GM21723 (cell line): ENCODE data around the gene SLC13A3.

ENCODE experiments used
- ATAC-seq: cut with Tn5 transposase; IDR thresholded peaks from one replicate; pipeline ENCODE4 v1.9.1; 2021; ENCODE audit warnings: mild to moderate bottlenecking, moderate library complexity; ENCODE audit not compliant: unreplicated experiment

The SLC13A3 gene

GRCh38 chr20:46660487-46660886 lies 9.2 kb upstream of the SLC13A3 start:
- no peak for ATAC-seq

DNA sequence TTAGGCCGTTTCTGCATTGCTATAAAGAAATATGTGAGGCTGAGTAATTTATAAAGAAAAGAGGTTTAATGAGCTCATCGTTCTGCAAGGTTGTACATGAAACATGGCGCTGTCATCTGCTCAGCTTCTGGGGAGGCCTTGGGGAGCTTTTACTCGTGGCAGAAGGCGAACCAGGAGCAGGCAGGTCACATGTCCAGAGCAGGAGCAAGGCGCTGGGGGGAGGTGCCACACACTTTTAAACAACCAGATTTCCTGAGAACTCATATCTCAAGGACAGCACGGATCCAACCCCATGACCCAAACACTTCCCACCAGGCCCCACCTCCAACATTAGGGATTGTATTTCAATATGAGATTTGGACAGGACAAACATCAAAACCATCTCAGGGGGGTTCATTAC lies 6.4 kb upstream of the SLC13A3 start:
- ATAC-seq, result no peak

DNA sequence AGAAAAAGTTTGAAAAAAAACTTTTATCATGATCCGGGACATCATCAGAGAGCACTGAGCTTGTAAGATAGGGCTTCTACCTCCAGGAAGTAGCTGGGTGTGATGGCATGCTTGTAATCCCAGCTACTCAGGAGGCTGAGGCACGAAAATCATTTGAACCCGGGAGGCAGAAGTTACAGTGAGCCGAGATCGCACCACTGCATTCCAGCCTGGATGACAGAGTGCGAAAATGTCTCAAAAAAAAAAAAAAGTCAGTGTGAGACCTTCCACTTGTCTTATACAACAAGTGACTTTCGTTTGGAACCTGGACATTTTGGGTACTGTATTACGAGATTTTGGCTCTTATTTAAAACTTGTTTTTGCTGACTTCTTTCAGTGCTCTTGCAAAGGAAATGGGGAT lies 5.9 kb upstream of the SLC13A3 start:
- ATAC-seq, result no peak

- no peak for ATAC-seq
Observed at GRCh38 chr20:46652699-46653098, 1.4 kb upstream of the SLC13A3 start.

GRCh38 chr20:46650575-46651090 lies 626 bp downstream of the SLC13A3 start:
- ATAC-seq, result no peak

GRCh38 chr20:46649965-46650542 lies 1.2 kb downstream of the SLC13A3 start:
- ATAC-seq, result no peak

DNA sequence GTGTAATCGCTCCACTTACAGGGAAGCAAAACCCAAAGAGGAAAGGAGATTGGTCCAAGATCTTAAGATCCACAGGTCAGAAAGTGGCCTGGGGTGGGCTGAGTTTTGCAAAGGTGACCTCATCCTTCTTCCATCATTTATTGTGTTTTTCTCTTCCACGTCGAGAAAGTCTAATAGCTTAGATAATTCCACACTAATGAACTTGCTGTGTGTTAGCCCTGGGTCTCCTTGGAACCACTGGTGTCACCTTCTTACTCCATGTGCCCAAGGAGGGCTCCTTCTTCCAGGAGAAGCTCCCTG lies 1.7 kb downstream of the SLC13A3 start:
- ATAC-seq, result no peak

- ATAC-seq, result no peak
Observed at GRCh38 chr20:46648903-46649649, 2.2 kb downstream of the SLC13A3 start.

DNA sequence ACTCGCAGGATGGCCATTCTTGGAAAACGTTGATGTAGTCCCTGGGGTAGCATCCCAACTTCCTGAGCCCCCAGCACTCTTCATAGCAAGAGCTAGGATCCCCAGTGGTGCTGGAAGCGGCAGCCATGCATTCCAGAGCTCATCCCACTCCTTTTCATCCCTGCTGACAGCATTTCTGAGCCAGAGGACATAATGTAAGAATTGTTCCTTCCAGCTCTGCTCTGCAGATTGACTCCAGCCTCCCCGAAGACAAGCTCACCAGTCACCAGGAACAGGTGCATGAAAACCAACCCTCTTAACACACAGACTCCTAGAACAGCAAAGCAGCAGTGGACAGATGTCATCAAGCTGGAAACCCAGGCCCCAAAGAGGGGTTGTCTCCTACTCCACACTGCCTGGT lies 3.8 kb downstream of the SLC13A3 start:
- no peak for ATAC-seq

GRCh38 chr20:46646659-46647380 lies 4.4 kb downstream of the SLC13A3 start:
- ATAC-seq, result no peak

- no peak for ATAC-seq
Observed at GRCh38 chr20:46646122-46646521, 5.1 kb downstream of the SLC13A3 start.

- no peak for ATAC-seq
Observed at GRCh38 chr20:46644733-46645132, 6.5 kb downstream of the SLC13A3 start.

DNA sequence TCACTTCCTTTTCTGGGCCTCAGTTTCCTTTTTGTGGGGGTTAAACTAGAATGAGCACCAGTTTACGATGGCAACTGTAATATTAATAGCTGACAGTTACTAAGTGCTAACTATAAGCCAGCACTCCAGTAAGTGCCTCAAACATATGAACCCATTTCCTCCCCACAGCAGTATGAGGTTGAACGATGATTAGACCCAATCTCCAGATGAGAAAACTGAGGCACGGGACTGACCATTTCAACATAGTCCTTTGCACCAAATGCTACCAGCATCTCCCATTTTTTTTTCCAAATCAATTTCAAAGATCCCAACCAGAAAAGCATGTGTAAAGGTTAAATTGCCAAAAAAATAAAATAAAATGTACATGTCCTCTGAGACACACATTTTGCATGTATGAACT lies 7.1 kb downstream of the SLC13A3 start:
- ATAC-seq, result no peak

GRCh38 chr20:46642969-46643343 lies 8.3 kb downstream of the SLC13A3 start:
- no peak for ATAC-seq

DNA sequence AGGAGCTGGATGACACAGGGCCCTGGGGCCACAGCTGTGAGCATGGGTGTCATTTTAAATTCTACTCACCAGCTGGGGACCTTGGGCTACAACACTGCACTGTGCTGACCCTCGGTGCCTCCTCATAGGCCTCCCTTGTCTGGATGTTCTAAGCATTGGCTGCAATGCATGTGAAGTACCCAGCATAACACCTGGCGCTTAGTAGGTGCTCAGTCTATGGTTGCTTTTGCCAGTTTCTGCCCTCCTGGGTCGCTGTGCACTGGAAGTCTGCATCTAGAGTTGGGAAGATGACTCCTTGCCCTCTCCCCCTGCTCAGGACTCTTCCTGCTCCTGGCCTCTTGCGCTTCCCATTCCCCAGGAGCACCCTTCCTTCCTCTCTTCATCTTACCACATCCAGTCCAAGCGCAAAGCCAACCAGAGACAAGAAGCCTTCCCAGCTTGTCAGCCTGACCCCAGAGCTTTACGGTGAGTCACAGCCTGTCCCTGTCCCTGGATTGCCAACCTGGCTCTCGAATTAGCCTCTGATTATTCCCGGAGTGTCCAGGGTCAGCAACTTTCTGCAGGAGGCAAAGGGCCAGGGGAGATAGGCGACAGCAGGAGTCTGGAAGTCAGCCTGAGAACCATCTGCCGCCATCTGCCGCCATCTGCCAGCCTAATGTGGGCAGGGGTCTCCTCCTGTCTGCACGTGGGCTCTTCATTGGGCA lies 8.8 kb downstream of the SLC13A3 start:
- ATAC-seq, result no peak

- ATAC-seq, result no peak
Observed at GRCh38 chr20:46641424-46641823, 9.8 kb downstream of the SLC13A3 start.

DNA sequence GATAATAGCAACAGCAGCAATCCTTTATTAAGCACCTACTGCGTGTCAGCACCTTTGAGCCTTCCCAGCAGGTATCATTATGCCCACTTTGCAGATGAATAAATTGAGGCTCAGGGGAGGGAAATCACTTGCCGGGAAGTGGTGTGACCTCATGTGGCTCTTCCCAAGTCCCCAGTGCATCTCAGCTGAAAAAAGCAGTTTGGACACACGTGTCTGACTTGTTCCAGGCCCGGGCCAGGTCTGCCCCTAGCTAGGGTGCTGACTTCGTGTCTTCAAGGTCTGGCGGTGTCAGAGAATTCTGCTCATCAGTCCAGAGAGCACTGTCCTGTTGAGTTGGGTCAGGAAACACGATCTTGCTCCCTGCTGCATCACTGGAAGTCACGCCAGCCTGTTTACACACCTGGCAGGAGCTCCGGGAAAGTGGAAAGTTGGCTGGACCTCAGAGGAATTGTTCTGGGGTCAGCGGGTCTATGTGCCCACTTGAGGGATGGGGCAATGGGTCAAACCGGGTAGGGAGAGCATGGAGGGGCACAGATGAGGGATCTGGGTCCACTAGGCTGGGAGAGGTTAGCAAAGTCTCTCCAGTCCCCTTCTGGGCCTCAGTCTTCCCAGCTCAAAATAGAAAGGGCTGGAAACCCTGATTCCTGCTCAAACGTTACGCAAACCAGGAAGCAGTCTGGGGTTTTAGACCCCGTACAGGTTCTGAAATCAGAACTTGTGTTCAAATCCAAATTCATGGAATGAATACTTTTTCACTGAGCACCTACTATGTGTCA lies 10.5 kb downstream of the SLC13A3 start:
- ATAC-seq, result no peak

DNA sequence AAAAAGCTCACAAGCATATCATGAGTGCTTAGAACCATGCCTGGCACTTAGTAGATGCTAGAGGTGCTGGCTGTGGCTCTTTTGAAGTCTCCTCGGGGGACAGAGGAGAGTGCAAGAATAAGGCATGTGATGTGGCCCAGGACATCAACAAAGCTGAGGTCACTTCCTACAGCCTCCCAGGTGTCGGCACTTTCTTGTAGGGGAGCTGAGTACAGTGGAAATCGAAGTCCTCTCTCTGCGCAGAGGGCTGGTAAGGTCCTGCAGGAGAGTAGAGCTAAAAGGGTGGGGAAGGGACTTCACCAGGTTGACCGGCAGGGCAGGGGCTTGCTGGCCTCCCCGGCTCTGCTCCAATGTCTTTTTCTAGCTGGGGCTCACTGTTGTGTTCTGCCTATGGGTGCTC lies 11.2 kb downstream of the SLC13A3 start:
- ATAC-seq, result no peak

DNA sequence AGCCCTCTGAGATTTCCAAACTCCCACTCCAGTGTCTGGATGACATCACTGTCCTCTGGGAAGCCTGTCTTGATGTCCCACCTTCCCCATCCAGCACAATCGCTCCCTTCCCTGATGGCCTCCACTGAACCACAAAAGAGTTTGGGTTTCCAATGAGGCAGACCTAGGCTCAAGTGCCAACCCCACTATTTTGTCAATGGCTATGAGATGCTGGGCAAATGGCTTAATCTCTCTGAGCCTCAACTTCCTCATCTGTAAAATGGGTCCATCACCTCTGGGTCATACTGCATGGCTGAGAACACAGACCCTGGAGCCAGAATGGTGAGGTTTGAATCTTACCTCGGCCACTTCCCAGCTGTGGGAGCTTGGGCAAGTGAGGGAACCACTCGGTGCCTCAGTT lies 11.7 kb downstream of the SLC13A3 start:
- no peak for ATAC-seq

DNA sequence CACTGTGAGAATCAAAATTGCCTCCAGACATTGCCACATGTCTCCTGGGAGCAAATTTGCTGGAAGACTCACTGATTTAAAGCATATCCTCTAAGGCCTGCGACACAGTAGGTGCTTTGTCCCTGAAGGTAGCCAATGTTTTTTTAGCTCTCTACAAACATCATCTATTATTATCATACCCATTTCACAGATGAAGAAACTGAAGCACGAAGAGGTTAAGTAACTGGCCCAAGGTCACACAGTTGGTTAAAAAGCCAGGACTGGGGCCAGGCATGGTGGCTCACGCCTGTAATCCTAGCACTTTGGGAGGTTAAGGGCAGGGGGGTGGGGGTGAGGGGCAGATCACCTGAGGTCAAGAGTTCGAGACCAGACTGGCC lies 12.4 kb downstream of the SLC13A3 start:
- ATAC-seq, result no peak
